ENCODE results near the gene SPATA24. TPM values are rescaled to one million over a fixed set of nuclear protein-coding genes. Genes with fewer than 3 reads are reported as not detected.

The SPATA24 gene
- total and polyA plus RNA-seq, 4 donors, result 1.8 to 2.7 (median 2.5) TPM

- H3K4me1 ChIP-seq (ENCODE audit: control insufficient read depth in 4 of 4, insufficient read depth in 4 of 4, low read length in 3 of 4), result no peaks in the 10 kb centered on the region
- H3K9ac ChIP-seq (ENCODE audit: low read depth in 1 of 2, low read length in 2 of 2), result no peak overlapping the region
- no peak overlapping the region for H3K4me3 ChIP-seq (ENCODE audit: low read depth in 1 of 3, low read length in 3 of 3)
- 86% methylated on average over 6 of the region's 6 CpGs for WGBS
- no peak for DNase-seq (ENCODE audit: low spot score)
- no peaks in the 10 kb centered on the region for H3K27me3 ChIP-seq (ENCODE audit: control insufficient read depth in 4 of 4, insufficient read depth in 4 of 4, low read length in 3 of 4)
- no peak overlapping the region for H3K27ac ChIP-seq (ENCODE audit: low read depth in 1 of 2, low read length in 2 of 2)
- H3K9me3 ChIP-seq (ENCODE audit: control insufficient read depth in 4 of 4, low read length in 3 of 4), result no peaks in the 10 kb centered on the region
- H3K36me3 ChIP-seq (ENCODE audit: control insufficient read depth in 4 of 4, insufficient read depth in 3 of 4, low read depth in 1 of 4, low read length in 3 of 4), result peaks cover 14 to 26% (median 22%) of the 10 kb centered on the region in 4 donors
- TF ChIP-seq ZBTB33 (IDR thresholded peaks at IDR 0.05) (no peak), EGR1 (IDR thresholded peaks at IDR 0.05; ENCODE audit: low read depth in 2 of 2) (no peak), HNF4A (conservative IDR thresholded peaks at IDR 0.05) (no peak), YY1 (IDR thresholded peaks at IDR 0.05) (no peak), HNF4G (IDR thresholded peaks at IDR 0.05) (no peak), ATF3 (IDR thresholded peaks at IDR 0.05) (no peak), SP1 (IDR thresholded peaks at IDR 0.05) (no peak), MAX (IDR thresholded peaks at IDR 0.05) (no peak), RAD21 (IDR thresholded peaks at IDR 0.05) (no peak), GABPA (IDR thresholded peaks at IDR 0.05 in 1 of 2, conservative IDR thresholded peaks at IDR 0.05 in 1 of 2) (no peak), JUND (IDR thresholded peaks at IDR 0.05) (no peak), NR2F2 (IDR thresholded peaks at IDR 0.05) (no peak), REST (IDR thresholded peaks at IDR 0.05) (no peak), CTCF (IDR thresholded peaks at IDR 0.05; ENCODE audit: low read depth, low read length, missing input control) (no peak), TAF1 (conservative IDR thresholded peaks at IDR 0.05) (no peak), FOXA1 (IDR thresholded peaks at IDR 0.05) (no peak), RXRA (IDR thresholded peaks at IDR 0.05) (no peak)
These were observed 42.0 kb downstream of the SPATA24 start for GRCh38 chr5:139361835-139362429.
